Measurements from ENCODE around the gene MAPK10. TPM values are rescaled to one million over a fixed set of nuclear protein-coding genes. Genes with fewer than 3 reads are reported as not detected.

MAPK10 gene
- total RNA-seq, 1 experiment from 2014 or later: 19.8 TPM

- in situ Hi-C loops (cut with HindIII; ENCODE audit: low pct_unique_long_range_greater_than_20kb, low sequenced_read_pairs): no loop called here
- DNase-seq (ENCODE audit: low read depth): no peak
Measured at GRCh38 chr4:86300516-86300915, 59.3 kb downstream of the MAPK10 start.

GRCh38 chr4:86296865-86297264 lies 63.0 kb downstream of the MAPK10 start:
- in situ Hi-C loops (cut with HindIII; ENCODE audit: low pct_unique_long_range_greater_than_20kb, low sequenced_read_pairs): no loop called here
- no peak for DNase-seq (ENCODE audit: low read depth)

- in situ Hi-C loops (cut with HindIII; ENCODE audit: low pct_unique_long_range_greater_than_20kb, low sequenced_read_pairs): no loop called here
- DNase-seq (ENCODE audit: low read depth): no peak
Measured at GRCh38 chr4:86294883-86295282, 65.0 kb downstream of the MAPK10 start.

GRCh38 chr4:86291180-86291579 lies 68.7 kb downstream of the MAPK10 start:
- DNase-seq (ENCODE audit: low read depth): no peak
- in situ Hi-C loops (cut with HindIII; ENCODE audit: low pct_unique_long_range_greater_than_20kb, low sequenced_read_pairs): no loop called here

GRCh38 chr4:86286726-86287125 lies 73.1 kb downstream of the MAPK10 start:
- no peak for DNase-seq (ENCODE audit: low read depth)
- in situ Hi-C loops (cut with HindIII; ENCODE audit: low pct_unique_long_range_greater_than_20kb, low sequenced_read_pairs): no loop called here

GRCh38 chr4:86283371-86283770 lies 76.5 kb downstream of the MAPK10 start:
- in situ Hi-C loops (cut with HindIII; ENCODE audit: low pct_unique_long_range_greater_than_20kb, low sequenced_read_pairs): no loop called here
- no peak for DNase-seq (ENCODE audit: low read depth)

GRCh38 chr4:86280246-86280645 lies 79.6 kb downstream of the MAPK10 start:
- in situ Hi-C loops (cut with HindIII; ENCODE audit: low pct_unique_long_range_greater_than_20kb, low sequenced_read_pairs): no loop called here
- no peak for DNase-seq (ENCODE audit: low read depth)

- DNase-seq (ENCODE audit: low read depth): no peak
- in situ Hi-C loops (cut with HindIII; ENCODE audit: low pct_unique_long_range_greater_than_20kb, low sequenced_read_pairs): no loop called here
Measured at GRCh38 chr4:86279293-86279960, 80.4 kb downstream of the MAPK10 start.

- DNase-seq (ENCODE audit: low read depth): no peak
- in situ Hi-C loops (cut with HindIII; ENCODE audit: low pct_unique_long_range_greater_than_20kb, low sequenced_read_pairs): no loop called here
Measured at GRCh38 chr4:86278126-86278525, 81.7 kb downstream of the MAPK10 start.

- in situ Hi-C loops (cut with HindIII; ENCODE audit: low pct_unique_long_range_greater_than_20kb, low sequenced_read_pairs): no loop called here
- DNase-seq (ENCODE audit: low read depth): no peak
Measured at GRCh38 chr4:86274642-86275041, 85.2 kb downstream of the MAPK10 start.

- in situ Hi-C loops (cut with HindIII; ENCODE audit: low pct_unique_long_range_greater_than_20kb, low sequenced_read_pairs): no loop called here
Measured at GRCh38 chr4:86272669-86273068, 87.2 kb downstream of the MAPK10 start.

GRCh38 chr4:86271057-86271456 lies 88.8 kb downstream of the MAPK10 start:
- in situ Hi-C loops (cut with HindIII; ENCODE audit: low pct_unique_long_range_greater_than_20kb, low sequenced_read_pairs): no loop called here
- no peak for DNase-seq (ENCODE audit: low read depth)

More at GRCh38 chr4:86272669-86273068, 87.2 kb downstream of the MAPK10 start:
- no peak for DNase-seq (ENCODE audit: low read depth)

GRCh38 chr4:86269354-86269753 lies 90.5 kb downstream of the MAPK10 start:
- in situ Hi-C loops (cut with HindIII; ENCODE audit: low pct_unique_long_range_greater_than_20kb, low sequenced_read_pairs): no loop called here

GRCh38 chr4:86264241-86264640 lies 95.6 kb downstream of the MAPK10 start:
- in situ Hi-C loops (cut with HindIII; ENCODE audit: low pct_unique_long_range_greater_than_20kb, low sequenced_read_pairs): no loop called here
- DNase-seq (ENCODE audit: low read depth): no peak

More at GRCh38 chr4:86269354-86269753, 90.5 kb downstream of the MAPK10 start:
- DNase-seq (ENCODE audit: low read depth): no peak

- in situ Hi-C loops (cut with HindIII; ENCODE audit: low pct_unique_long_range_greater_than_20kb, low sequenced_read_pairs): no loop called here
- DNase-seq (ENCODE audit: low read depth): no peak
Measured at GRCh38 chr4:86261636-86262035, 98.2 kb downstream of the MAPK10 start.

GRCh38 chr4:86256086-86256485 lies 103.8 kb downstream of the MAPK10 start:
- no peak for DNase-seq (ENCODE audit: low read depth)
- in situ Hi-C loops (cut with HindIII; ENCODE audit: low pct_unique_long_range_greater_than_20kb, low sequenced_read_pairs): no loop called here

GRCh38 chr4:86250619-86251018 lies 109.2 kb downstream of the MAPK10 start:
- no peak for DNase-seq (ENCODE audit: low read depth)
- in situ Hi-C loops (cut with HindIII; ENCODE audit: low pct_unique_long_range_greater_than_20kb, low sequenced_read_pairs): no loop called here

GRCh38 chr4:86250006-86250405 lies 109.8 kb downstream of the MAPK10 start:
- DNase-seq (ENCODE audit: low read depth): no peak
- in situ Hi-C loops (cut with HindIII; ENCODE audit: low pct_unique_long_range_greater_than_20kb, low sequenced_read_pairs): no loop called here

- in situ Hi-C loops (cut with HindIII; ENCODE audit: low pct_unique_long_range_greater_than_20kb, low sequenced_read_pairs): no loop called here
- no peak for DNase-seq (ENCODE audit: low read depth)
Measured at GRCh38 chr4:86249074-86249473, 110.8 kb downstream of the MAPK10 start.

GRCh38 chr4:86247906-86248305 lies 111.9 kb downstream of the MAPK10 start:
- in situ Hi-C loops (cut with HindIII; ENCODE audit: low pct_unique_long_range_greater_than_20kb, low sequenced_read_pairs): no loop called here
- DNase-seq (ENCODE audit: low read depth): no peak
